Measurements from ENCODE around the gene TM4SF18.

Gene TM4SF18

GRCh38 chr3:149280671-149281349 is 52.6 kb downstream of the TM4SF18 start:
- no peak for DNase-seq

- DNase-seq, result no peak
These were observed 54.5 kb downstream of the TM4SF18 start for GRCh38 chr3:149278911-149279310.

GRCh38 chr3:149277331-149277813 is 56.1 kb downstream of the TM4SF18 start:
- peak; percentile 31 for DNase-seq

- DNase-seq, result no peak
These were observed 56.8 kb downstream of the TM4SF18 start for GRCh38 chr3:149276619-149277018.

- DNase-seq, result no peak
These were observed 59.2 kb downstream of the TM4SF18 start for GRCh38 chr3:149274220-149274619.

- DNase-seq, result peak; percentile 76
These were observed 60.2 kb downstream of the TM4SF18 start for GRCh38 chr3:149273096-149273751.

- no peak for DNase-seq
These were observed 61.8 kb downstream of the TM4SF18 start for GRCh38 chr3:149271669-149272068.

GRCh38 chr3:149270180-149270579 is 63.3 kb downstream of the TM4SF18 start:
- no peak for DNase-seq

- no peak for DNase-seq
These were observed 63.7 kb downstream of the TM4SF18 start for GRCh38 chr3:149269687-149270086.

Data from activated CD4-positive, alpha-beta T cell treated with anti-CD3 and anti-CD28 coated beads, Interleukin-2, amount 50 U/mL, for 16 hours (primary cell).